Measurements from ENCODE around the gene RNASEH2A.

- no peak for TF ChIP-seq CTCF (IDR thresholded peaks at IDR 0.05)
- no peak for TF ChIP-seq POLR2A (IDR thresholded peaks at IDR 0.05)
These were observed 6.5 kb upstream of the RNASEH2A start for GRCh38 chr19:12799742-12800465.
